Measurements from ENCODE around the gene STAG1. TPM values are rescaled to one million over a fixed set of nuclear protein-coding genes. Genes with fewer than 3 reads are reported as not detected.
"Not testable (repeated sequence)": the region's sequence is repeated elsewhere in the genome, so short reads cannot be mapped to it uniquely, and the experiment has no call there.

STAG1 gene
- total and polyA plus RNA-seq, 2 experiments from 2014 or later = 12.4 to 41.1 TPM

DNA sequence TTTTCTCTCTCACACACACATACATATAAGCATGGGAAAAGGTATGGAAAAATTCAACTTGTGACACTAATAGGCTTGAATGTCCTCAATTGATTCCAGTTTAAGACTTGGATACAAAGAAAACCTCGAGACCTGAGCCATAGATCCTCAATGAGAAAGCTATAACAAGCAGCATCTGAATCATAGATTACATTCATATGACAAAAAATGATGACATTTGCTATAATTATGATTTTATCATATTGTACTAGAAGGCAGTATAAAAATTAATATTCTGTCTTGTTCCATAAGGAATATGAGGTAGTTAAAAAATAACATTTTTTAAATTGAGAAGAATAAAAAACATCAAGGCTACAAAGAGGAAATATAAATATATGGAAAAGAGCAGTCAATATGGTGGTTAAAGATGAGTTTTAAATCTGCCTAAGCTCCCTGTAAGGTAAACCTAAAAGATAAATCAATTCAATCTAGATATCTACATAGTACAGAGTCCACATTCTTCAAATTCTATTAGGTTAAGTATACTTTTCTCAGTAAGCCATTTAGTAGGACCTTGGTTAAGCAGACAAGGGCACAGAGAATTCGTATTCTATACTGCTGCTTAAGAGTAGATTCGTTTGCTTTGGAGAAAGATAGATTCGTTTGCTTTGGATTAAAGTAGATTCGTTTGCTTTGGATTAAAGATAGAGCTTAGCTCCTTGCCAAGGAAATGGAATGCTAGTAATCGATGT lies 175.7 kb downstream of the STAG1 start:
- Histone ChIP-seq H3K79me2 (peaks cover 29% of the 10 kb centered on the region), H3K4me2 (peak overlapping the region; percentile 65), H3K27me3 (no peaks in the 10 kb centered on the region), H3K9me2 (replicated peaks; ENCODE audit: insufficient read depth) (no peaks in the 10 kb centered on the region), H2AFZ (no peak overlapping the region), H3K4me3 (no peak overlapping the region), H4K20me1 (ENCODE audit: insufficient read depth, poor library complexity, severe bottlenecking) (no peaks in the 10 kb centered on the region), H3K9me3 (ENCODE audit: low read depth) (no peaks in the 10 kb centered on the region), H3K4me1 (ENCODE audit: insufficient read depth) (peaks cover 11% of the 10 kb centered on the region), H3K36me3 (replicated peaks; ENCODE audit: insufficient read depth, low read depth) (no peaks in the 10 kb centered on the region), H3K27ac (peak overlapping the region; percentile 43)
- TF ChIP-seq EZH2phosphoT487 (IDR thresholded peaks at IDR 0.05; ENCODE audit: low read depth, severe bottlenecking, unreplicated experiment) (no peak), EZH2 (IDR thresholded peaks at IDR 0.05; ENCODE audit: borderline replicate concordance) (no peak)
- TF ChIP-seq, protein P1, sequence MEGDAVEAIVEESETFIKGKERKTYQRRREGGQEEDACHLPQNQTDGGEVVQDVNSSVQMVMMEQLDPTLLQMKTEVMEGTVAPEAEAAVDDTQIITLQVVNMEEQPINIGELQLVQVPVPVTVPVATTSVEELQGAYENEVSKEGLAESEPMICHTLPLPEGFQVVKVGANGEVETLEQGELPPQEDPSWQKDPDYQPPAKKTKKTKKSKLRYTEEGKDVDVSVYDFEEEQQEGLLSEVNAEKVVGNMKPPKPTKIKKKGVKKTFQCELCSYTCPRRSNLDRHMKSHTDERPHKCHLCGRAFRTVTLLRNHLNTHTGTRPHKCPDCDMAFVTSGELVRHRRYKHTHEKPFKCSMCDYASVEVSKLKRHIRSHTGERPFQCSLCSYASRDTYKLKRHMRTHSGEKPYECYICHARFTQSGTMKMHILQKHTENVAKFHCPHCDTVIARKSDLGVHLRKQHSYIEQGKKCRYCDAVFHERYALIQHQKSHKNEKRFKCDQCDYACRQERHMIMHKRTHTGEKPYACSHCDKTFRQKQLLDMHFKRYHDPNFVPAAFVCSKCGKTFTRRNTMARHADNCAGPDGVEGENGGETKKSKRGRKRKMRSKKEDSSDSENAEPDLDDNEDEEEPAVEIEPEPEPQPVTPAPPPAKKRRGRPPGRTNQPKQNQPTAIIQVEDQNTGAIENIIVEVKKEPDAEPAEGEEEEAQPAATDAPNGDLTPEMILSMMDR (IDR thresholded peaks at IDR 0.05; ENCODE audit: poor library complexity) = no peak
- no peak for DNase-seq (ENCODE audit: low spot score)
- WGBS (ENCODE audit: low lambda C conversion rate, missing lambda C conversion rate) = 57% methylated on average over 6 of the region's 6 CpGs

DNA sequence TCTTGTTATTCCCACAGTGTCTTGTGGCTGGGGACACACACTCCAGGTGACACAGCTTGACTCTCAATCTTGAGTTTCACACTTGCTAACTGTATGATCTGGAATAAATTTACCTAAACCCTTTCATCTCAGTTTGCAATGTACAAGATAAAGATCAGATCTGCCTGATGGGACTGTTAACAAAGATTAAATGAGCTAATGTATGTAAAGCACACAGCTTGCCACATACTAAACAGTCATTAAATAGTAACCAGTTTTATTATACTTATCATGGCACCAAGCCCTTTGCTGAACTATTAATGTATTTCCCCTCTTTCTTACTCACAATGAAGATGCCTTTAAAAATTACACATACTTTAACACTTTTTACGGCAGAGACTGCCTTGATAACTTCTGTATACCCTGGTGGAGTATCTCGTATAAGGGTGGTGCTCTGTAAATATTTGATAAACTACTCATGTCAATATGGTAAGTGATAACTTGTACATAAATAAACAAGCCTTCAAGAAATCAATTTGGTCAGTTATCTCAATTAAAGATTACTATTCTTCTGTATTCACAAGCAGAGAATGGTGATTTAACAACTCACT lies 184.5 kb downstream of the STAG1 start:
- H3K27me3 ChIP-seq = no peaks in the 10 kb centered on the region
- peaks cover 4% of the 10 kb centered on the region for H4K20me1 ChIP-seq (ENCODE audit: insufficient read depth, poor library complexity, severe bottlenecking)
- TF ChIP-seq EZH2 (IDR thresholded peaks at IDR 0.05; ENCODE audit: borderline replicate concordance) = no peak
- no peak for TF ChIP-seq EZH2phosphoT487 (IDR thresholded peaks at IDR 0.05; ENCODE audit: low read depth, severe bottlenecking, unreplicated experiment)
- TF ChIP-seq, protein P1 (IDR thresholded peaks at IDR 0.05; ENCODE audit: poor library complexity) = no peak
- peaks cover 17% of the 10 kb centered on the region for H3K79me2 ChIP-seq
- H3K4me3 ChIP-seq = no peak overlapping the region
- no peak overlapping the region for H3K27ac ChIP-seq
- no peak overlapping the region for H3K4me2 ChIP-seq
- H2AFZ ChIP-seq = no peak overlapping the region
- 47% methylated on average over 2 of the region's 2 CpGs for WGBS (ENCODE audit: low lambda C conversion rate, missing lambda C conversion rate)
- H3K9me2 ChIP-seq (replicated peaks; ENCODE audit: insufficient read depth) = no peaks in the 10 kb centered on the region
- H3K9me3 ChIP-seq (ENCODE audit: low read depth) = no peaks in the 10 kb centered on the region
- no peak for DNase-seq (ENCODE audit: low spot score)
- no peaks in the 10 kb centered on the region for H3K4me1 ChIP-seq (ENCODE audit: insufficient read depth)
- no peaks in the 10 kb centered on the region for H3K36me3 ChIP-seq (replicated peaks; ENCODE audit: insufficient read depth, low read depth)

GRCh38 chr3:136564962-136565361 lies 187.2 kb downstream of the STAG1 start:
- H3K36me3 ChIP-seq (replicated peaks; ENCODE audit: insufficient read depth, low read depth); H3K9me3 ChIP-seq (ENCODE audit: low read depth); H3K9me2 ChIP-seq (replicated peaks; ENCODE audit: insufficient read depth); H3K27ac ChIP-seq; H3K27me3 ChIP-seq; DNase-seq (ENCODE audit: low spot score); H2AFZ ChIP-seq; H3K79me2 ChIP-seq; H3K4me2 ChIP-seq; H3K4me1 ChIP-seq (ENCODE audit: insufficient read depth); H3K4me3 ChIP-seq; H4K20me1 ChIP-seq (ENCODE audit: insufficient read depth, poor library complexity, severe bottlenecking): not testable (repeated sequence)
- 95% methylated on average over 1 of the region's 1 CpG for WGBS (ENCODE audit: low lambda C conversion rate, missing lambda C conversion rate)

- Histone ChIP-seq H3K36me3 (replicated peaks; ENCODE audit: insufficient read depth, low read depth) (no peaks in the 10 kb centered on the region), H3K4me2 (no peak overlapping the region), H3K27me3 (no peaks in the 10 kb centered on the region), H2AFZ (no peak overlapping the region), H3K9me2 (replicated peaks; ENCODE audit: insufficient read depth) (no peaks in the 10 kb centered on the region), H3K4me1 (ENCODE audit: insufficient read depth) (no peaks in the 10 kb centered on the region), H3K9me3 (ENCODE audit: low read depth) (no peaks in the 10 kb centered on the region), H4K20me1 (ENCODE audit: insufficient read depth, poor library complexity, severe bottlenecking) (peaks cover 4% of the 10 kb centered on the region), H3K79me2 (peaks cover 12% of the 10 kb centered on the region), H3K27ac (no peak overlapping the region), H3K4me3 (no peak overlapping the region)
- WGBS (ENCODE audit: low lambda C conversion rate, missing lambda C conversion rate) = 96% methylated on average over 9 of the region's 9 CpGs
- TF ChIP-seq, protein P1 (IDR thresholded peaks at IDR 0.05; ENCODE audit: poor library complexity) = no peak
- TF ChIP-seq EZH2 (IDR thresholded peaks at IDR 0.05; ENCODE audit: borderline replicate concordance) (no peak), EZH2phosphoT487 (IDR thresholded peaks at IDR 0.05; ENCODE audit: low read depth, severe bottlenecking, unreplicated experiment) (no peak)
- DNase-seq (ENCODE audit: low spot score) = no peak
Observed at GRCh38 chr3:136562026-136562425, 190.2 kb downstream of the STAG1 start.

Data from hepatocyte (in vitro differentiated cells).